ENCODE measurements around the gene CTNNB1. TPM values are rescaled to one million over a fixed set of nuclear protein-coding genes. Genes with fewer than 3 reads are reported as not detected.

The CTNNB1 gene
- polyA plus RNA-seq, 1 donor (not counting 4 experiments of a cell fraction or from before 2014, with no cell fraction given): 644 TPM

- dilution Hi-C loops (cut with MboI; ENCODE audit: extremely low pct_ligation_motif_present, low sequenced_read_pairs): no loop called here
- no peak overlapping the region for H3K4me2 ChIP-seq (ENCODE audit: control insufficient read depth, extremely low read depth, insufficient read depth, low read depth, low read length)
- no peak overlapping the region for H3K27ac ChIP-seq (ENCODE audit: control insufficient read depth, insufficient read depth, low read length)
- no peaks in the 10 kb centered on the region for H3K9me1 ChIP-seq (ENCODE audit: control insufficient read depth, extremely low read depth, insufficient read depth, low read length)
- H3K9ac ChIP-seq (ENCODE audit: control insufficient read depth, extremely low read depth, insufficient read depth, low read length): no peak overlapping the region
- no peaks in the 10 kb centered on the region for H4K20me1 ChIP-seq (ENCODE audit: control insufficient read depth, extremely low read depth, insufficient read depth, low read length)
- H3K36me3 ChIP-seq (ENCODE audit: control insufficient read depth in 2 of 2, extremely low read depth in 1 of 2, insufficient read depth in 2 of 2, low read length in 2 of 2): no peaks in the 10 kb centered on the region
- FAIRE-seq (no peak), DNase-seq (ENCODE audit: low read depth, low spot score) (no peak)
- peaks cover 4% of the 10 kb centered on the region for H3K4me1 ChIP-seq (ENCODE audit: control insufficient read depth, extremely low read depth, insufficient read depth, low read length)
- no peak overlapping the region for H2AFZ ChIP-seq (ENCODE audit: control insufficient read depth, low read length)
- no peaks in the 10 kb centered on the region for H3K79me2 ChIP-seq (ENCODE audit: control insufficient read depth, insufficient read depth, low read length)
- H3K9me3 ChIP-seq (ENCODE audit: control insufficient read depth, low read depth, low read length): no peaks in the 10 kb centered on the region
- H3K27me3 ChIP-seq (ENCODE audit: control insufficient read depth, extremely low read depth, insufficient read depth, low read length): peaks cover 3% of the 10 kb centered on the region
- TF ChIP-seq EZH2 (IDR thresholded peaks at IDR 0.05; ENCODE audit: low read length) (no peak), CTCF (optimal IDR thresholded peaks at IDR 0.05 in 1 of 3, IDR thresholded peaks at IDR 0.05 in 1 of 3, conservative IDR thresholded peaks at IDR 0.05 in 1 of 3; ENCODE audit: extremely low read depth in 1 of 3, insufficient read depth in 2 of 3, low read length in 3 of 3) (no peak)
- no peak overlapping the region for H3K4me3 ChIP-seq (ENCODE audit: control insufficient read depth in 2 of 3, extremely low read depth in 1 of 3, insufficient read depth in 2 of 3, low read depth in 1 of 3, low read length in 3 of 3)
These were observed 31.4 kb upstream of the CTNNB1 start for GRCh38 chr3:41167722-41168497.

- DNase-seq (ENCODE audit: low read depth, low spot score) (no peak), FAIRE-seq (peak; percentile 58)
- no peak overlapping the region for H3K4me3 ChIP-seq (ENCODE audit: control insufficient read depth in 2 of 3, extremely low read depth in 1 of 3, insufficient read depth in 2 of 3, low read depth in 1 of 3, low read length in 3 of 3)
- H3K27me3 ChIP-seq (ENCODE audit: control insufficient read depth, extremely low read depth, insufficient read depth, low read length): peaks cover 3% of the 10 kb centered on the region
- H2AFZ ChIP-seq (ENCODE audit: control insufficient read depth, low read length): no peak overlapping the region
- no peak overlapping the region for H3K27ac ChIP-seq (ENCODE audit: control insufficient read depth, insufficient read depth, low read length)
- H3K4me1 ChIP-seq (ENCODE audit: control insufficient read depth, extremely low read depth, insufficient read depth, low read length): peaks cover 4% of the 10 kb centered on the region
- no peaks in the 10 kb centered on the region for H3K36me3 ChIP-seq (ENCODE audit: control insufficient read depth in 2 of 2, extremely low read depth in 1 of 2, insufficient read depth in 2 of 2, low read length in 2 of 2)
- H4K20me1 ChIP-seq (ENCODE audit: control insufficient read depth, extremely low read depth, insufficient read depth, low read length): no peaks in the 10 kb centered on the region
- no peaks in the 10 kb centered on the region for H3K9me3 ChIP-seq (ENCODE audit: control insufficient read depth, low read depth, low read length)
- dilution Hi-C loops (cut with MboI; ENCODE audit: extremely low pct_ligation_motif_present, low sequenced_read_pairs): no loop called here
- H3K9me1 ChIP-seq (ENCODE audit: control insufficient read depth, extremely low read depth, insufficient read depth, low read length): no peaks in the 10 kb centered on the region
- no peak overlapping the region for H3K4me2 ChIP-seq (ENCODE audit: control insufficient read depth, extremely low read depth, insufficient read depth, low read depth, low read length)
- H3K9ac ChIP-seq (ENCODE audit: control insufficient read depth, extremely low read depth, insufficient read depth, low read length): no peak overlapping the region
- TF ChIP-seq EZH2 (IDR thresholded peaks at IDR 0.05; ENCODE audit: low read length) (no peak), CTCF (optimal IDR thresholded peaks at IDR 0.05 in 1 of 3, IDR thresholded peaks at IDR 0.05 in 1 of 3, conservative IDR thresholded peaks at IDR 0.05 in 1 of 3; ENCODE audit: extremely low read depth in 1 of 3, insufficient read depth in 2 of 3, low read length in 3 of 3) (no peak)
- H3K79me2 ChIP-seq (ENCODE audit: control insufficient read depth, insufficient read depth, low read length): no peaks in the 10 kb centered on the region
These were observed 30.3 kb upstream of the CTNNB1 start for GRCh38 chr3:41169023-41169422.

Data from keratinocyte (primary cell).